MM.1S (cell line): ENCODE measurements around the gene PTPRK.
"Not testable (repeated sequence)": the region's sequence is repeated elsewhere in the genome, so short reads cannot be mapped to it uniquely, and the experiment has no call there.

ENCODE experiments used
- DNase-seq: peaks from one replicate; pipeline ENCODE4 v3.0.0-alpha.2; 2015
- H2AFZ ChIP-seq: fragments of 300-600 bp; sonication (generic); 2 replicates; pipeline ENCODE4 v1.6.0; 2016; ENCODE audit warnings: antibody characterized with exemption, low read length
- H3F3A ChIP-seq: fragments of 300-600 bp; sonication (generic); 2 replicates; pipeline ENCODE4 v1.6.1; 2016; ENCODE audit warnings: mild to moderate bottlenecking, antibody characterized with exemption, low read length, moderate library complexity, mixed read lengths; ENCODE audit not compliant: insufficient read depth
- H3K27ac ChIP-seq: fragments of 300-600 bp; sonication (generic); 2 replicates; pipeline ENCODE4 v1.5.1; 2016; ENCODE audit warnings: mild to moderate bottlenecking, low read length
- H3K27me3 ChIP-seq: fragments of 300-600 bp; sonication (generic); replicated peaks from 2 replicates; pipeline ENCODE4 v1.6.0; 2016; ENCODE audit warnings: low read length; ENCODE audit not compliant: insufficient read depth
- H3K36me3 ChIP-seq: fragments of 300-600 bp; sonication (generic); replicated peaks from 2 replicates; pipeline ENCODE4 v1.6.1; 2016; ENCODE audit warnings: mild to moderate bottlenecking, low read length, mixed read lengths; ENCODE audit not compliant: insufficient read depth
- H3K4me1 ChIP-seq: fragments of 300-600 bp; sonication (generic); 2 replicates; pipeline ENCODE4 v1.6.1; 2016; ENCODE audit warnings: low read length, mixed read lengths
- H3K4me2 ChIP-seq: fragments of 300-600 bp; sonication (generic); 2 replicates; pipeline ENCODE4 v1.6.0; 2016; ENCODE audit warnings: low read depth, low read length
- H3K4me3 ChIP-seq: fragments of 300-600 bp; sonication (generic); 2 replicates; pipeline ENCODE4 v1.5.1; 2016; ENCODE audit warnings: low read length, mixed read lengths
- H3K79me2 ChIP-seq: fragments of 300-600 bp; sonication (generic); 2 replicates; pipeline ENCODE4 v1.6.1; 2016; ENCODE audit warnings: mixed run types, low read length, mixed read lengths
- H3K9ac ChIP-seq: fragments of 300-600 bp; sonication (generic); 2 replicates; pipeline ENCODE4 v1.6.1; 2016; ENCODE audit warnings: low read length, mixed read lengths
- H3K9me2 ChIP-seq: fragments of 300-600 bp; sonication (generic); replicated peaks from 2 replicates; pipeline ENCODE4 v1.6.1; 2016; ENCODE audit warnings: mild to moderate bottlenecking, low read length, mixed read lengths; ENCODE audit not compliant: insufficient read depth
- H3K9me3 ChIP-seq: fragments of 300-600 bp; sonication (generic); replicated peaks from 2 replicates; pipeline ENCODE4 v1.6.1; 2016; ENCODE audit warnings: mild to moderate bottlenecking, low read length, mixed read lengths; ENCODE audit not compliant: insufficient read depth
- H4K20me1 ChIP-seq: fragments of 300-600 bp; sonication (generic); 2 replicates; pipeline ENCODE4 v1.6.1; 2016; ENCODE audit warnings: mild to moderate bottlenecking, low read length, moderate library complexity, mixed read lengths; ENCODE audit not compliant: insufficient read depth
- EZH2 ChIP-seq: fragments of 300-600 bp; sonication (generic); optimal IDR thresholded peaks from 2 replicates; pipeline ENCODE3; 2017; ENCODE audit warnings: low read depth, mild to moderate bottlenecking, antibody characterized with exemption, low read length, mixed read lengths
- EZH2phosphoT487 ChIP-seq: fragments of 300-600 bp; sonication (generic); IDR thresholded peaks from 2 replicates; pipeline ENCODE4 v1.6.1; 2018; ENCODE audit warnings: antibody characterized with exemption, low read length
- TF ChIP-seq, protein P1 (sequence below): fragments of 300-600 bp; sonication (generic); IDR thresholded peaks from 2 replicates; pipeline ENCODE4 v1.5.1; 2016; ENCODE audit warnings: antibody characterized with exemption, low read length, mixed read lengths

The PTPRK gene

DNA sequence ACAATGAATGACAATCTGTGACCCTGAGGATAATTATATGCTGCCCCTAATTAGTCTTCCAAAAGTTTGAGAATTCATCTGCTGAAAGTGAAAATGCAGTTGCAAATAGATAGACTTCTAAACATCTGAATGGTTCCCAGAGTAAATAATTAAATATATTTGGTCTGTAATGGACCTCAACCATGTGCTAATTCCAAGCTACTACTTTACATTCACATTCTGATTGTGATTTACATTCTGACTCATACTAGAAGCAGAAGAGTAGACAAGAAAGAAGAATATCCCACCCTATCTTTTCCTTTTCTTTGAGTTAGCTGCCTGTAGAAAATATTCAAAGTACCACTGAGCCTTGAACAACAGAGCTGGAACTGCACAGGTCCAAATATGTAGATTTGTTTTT lies 80.8 kb downstream of the PTPRK start:
- Histone ChIP-seq H3K9me2 (no peaks in the 10 kb centered on the region), H3K79me2 (no peaks in the 10 kb centered on the region), H4K20me1 (no peaks in the 10 kb centered on the region), H3F3A (no peaks in the 10 kb centered on the region), H3K27me3 (no peaks in the 10 kb centered on the region), H3K9ac (no peak overlapping the region), H3K27ac (no peak overlapping the region), H3K9me3 (no peaks in the 10 kb centered on the region), H3K4me1 (no peaks in the 10 kb centered on the region), H3K4me3 (no peak overlapping the region), H2AFZ (no peak overlapping the region), H3K4me2 (no peak overlapping the region), H3K36me3 (no peaks in the 10 kb centered on the region)
- DNase-seq, result no peak
- TF ChIP-seq, protein P1, sequence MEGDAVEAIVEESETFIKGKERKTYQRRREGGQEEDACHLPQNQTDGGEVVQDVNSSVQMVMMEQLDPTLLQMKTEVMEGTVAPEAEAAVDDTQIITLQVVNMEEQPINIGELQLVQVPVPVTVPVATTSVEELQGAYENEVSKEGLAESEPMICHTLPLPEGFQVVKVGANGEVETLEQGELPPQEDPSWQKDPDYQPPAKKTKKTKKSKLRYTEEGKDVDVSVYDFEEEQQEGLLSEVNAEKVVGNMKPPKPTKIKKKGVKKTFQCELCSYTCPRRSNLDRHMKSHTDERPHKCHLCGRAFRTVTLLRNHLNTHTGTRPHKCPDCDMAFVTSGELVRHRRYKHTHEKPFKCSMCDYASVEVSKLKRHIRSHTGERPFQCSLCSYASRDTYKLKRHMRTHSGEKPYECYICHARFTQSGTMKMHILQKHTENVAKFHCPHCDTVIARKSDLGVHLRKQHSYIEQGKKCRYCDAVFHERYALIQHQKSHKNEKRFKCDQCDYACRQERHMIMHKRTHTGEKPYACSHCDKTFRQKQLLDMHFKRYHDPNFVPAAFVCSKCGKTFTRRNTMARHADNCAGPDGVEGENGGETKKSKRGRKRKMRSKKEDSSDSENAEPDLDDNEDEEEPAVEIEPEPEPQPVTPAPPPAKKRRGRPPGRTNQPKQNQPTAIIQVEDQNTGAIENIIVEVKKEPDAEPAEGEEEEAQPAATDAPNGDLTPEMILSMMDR, result no peak
- no peak for TF ChIP-seq EZH2phosphoT487

DNA sequence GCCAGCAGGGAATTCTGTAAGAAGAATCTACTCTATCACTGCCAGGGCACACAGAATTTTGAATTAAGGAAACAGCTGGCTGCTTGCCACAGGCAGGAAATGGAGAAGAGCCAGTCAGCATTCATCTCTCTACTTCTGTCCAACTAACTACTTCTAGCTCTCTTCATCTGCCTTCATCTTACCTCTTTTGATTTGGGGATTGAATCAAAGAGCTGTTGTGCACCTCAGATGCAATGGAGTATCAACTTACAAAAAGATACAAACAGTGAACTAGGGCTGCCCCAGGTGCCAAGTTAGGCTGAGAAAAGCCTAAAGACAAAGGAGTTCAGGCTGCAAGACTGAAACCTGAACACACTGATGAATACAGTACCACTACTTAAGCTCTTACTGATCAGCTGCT lies 82.0 kb downstream of the PTPRK start:
- Histone ChIP-seq H3K9me3 (no peaks in the 10 kb centered on the region), H3K79me2 (no peaks in the 10 kb centered on the region), H3K27me3 (no peaks in the 10 kb centered on the region), H4K20me1 (no peaks in the 10 kb centered on the region), H3K4me1 (no peaks in the 10 kb centered on the region), H3K4me2 (no peak overlapping the region), H3K36me3 (no peaks in the 10 kb centered on the region), H3F3A (no peaks in the 10 kb centered on the region), H2AFZ (no peak overlapping the region), H3K27ac (no peak overlapping the region), H3K4me3 (no peak overlapping the region), H3K9ac (no peak overlapping the region), H3K9me2 (no peaks in the 10 kb centered on the region)
- DNase-seq, result no peak
- TF ChIP-seq EZH2 (no peak), EZH2phosphoT487 (no peak)
- TF ChIP-seq, protein P1, result no peak

- no peak for TF ChIP-seq EZH2
- no peak for TF ChIP-seq EZH2phosphoT487
- TF ChIP-seq, protein P1, result no peak
- no peak for DNase-seq
- no peaks in the 10 kb centered on the region for H4K20me1 ChIP-seq
- no peaks in the 10 kb centered on the region for H3K9me3 ChIP-seq
- no peaks in the 10 kb centered on the region for H3K9me2 ChIP-seq
- H3K27me3 ChIP-seq, result no peaks in the 10 kb centered on the region
- H3K4me3 ChIP-seq, result no peak overlapping the region
- no peaks in the 10 kb centered on the region for H3K36me3 ChIP-seq
- H3K4me1 ChIP-seq, result no peaks in the 10 kb centered on the region
- no peaks in the 10 kb centered on the region for H3K79me2 ChIP-seq
- no peaks in the 10 kb centered on the region for H3F3A ChIP-seq
- no peak overlapping the region for H3K4me2 ChIP-seq
- no peak overlapping the region for H3K9ac ChIP-seq
- no peak overlapping the region for H2AFZ ChIP-seq
- H3K27ac ChIP-seq, result no peak overlapping the region
Observed at GRCh38 chr6:128437685-128438084, 82.7 kb downstream of the PTPRK start.

DNA sequence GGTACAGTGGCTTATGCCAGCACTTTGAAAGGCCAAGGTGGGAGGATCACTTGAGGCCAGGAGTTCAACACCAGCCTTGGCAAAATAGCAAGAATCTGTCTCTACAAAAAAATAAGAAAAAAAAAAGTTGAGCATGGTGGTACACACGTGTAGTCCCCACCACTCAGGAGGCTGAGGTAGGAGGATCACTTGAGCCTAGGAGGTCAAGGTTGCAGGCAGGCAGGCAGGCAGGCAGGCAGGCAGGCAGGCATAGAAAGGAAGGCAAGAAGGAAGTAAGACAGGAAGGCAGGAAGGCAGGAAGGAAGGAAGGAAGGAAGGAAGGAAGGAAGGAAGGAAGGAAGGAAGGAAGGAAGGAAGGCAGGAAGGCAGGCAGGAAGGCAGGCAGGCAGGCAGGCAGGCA lies 85.6 kb downstream of the PTPRK start:
- not testable (repeated sequence) for H4K20me1 ChIP-seq, H3K79me2 ChIP-seq, H3K9me3 ChIP-seq

More for the DNA sequence above, 85.6 kb downstream of the PTPRK start:
- H3K27ac ChIP-seq, H3K9ac ChIP-seq, H3K9me2 ChIP-seq, H2AFZ ChIP-seq, H3K4me2 ChIP-seq, H3K4me3 ChIP-seq, H3F3A ChIP-seq, H3K27me3 ChIP-seq, H3K4me1 ChIP-seq, H3K36me3 ChIP-seq, DNase-seq: not testable (repeated sequence)
